Measurements from ENCODE around the gene ARL14EPL.

ARL14EPL gene

GRCh38 chr5:116088062-116088461, 55.8 kb downstream of the ARL14EPL start:
- no peak overlapping the region for H2AFZ ChIP-seq (ENCODE audit: low read length)
- H3K9me3 ChIP-seq (ENCODE audit: insufficient read depth, low read depth, low read length), result no peaks in the 10 kb centered on the region
- peaks cover 8% of the 10 kb centered on the region; the same call in 1 of the 2 replicates for H3K36me3 ChIP-seq (ENCODE audit: insufficient read depth, low read length)
- H3K79me2 ChIP-seq (ENCODE audit: insufficient read depth, low read length), result peaks cover 29% of the 10 kb centered on the region
- no peaks in the 10 kb centered on the region for H3K9me2 ChIP-seq (replicated peaks; ENCODE audit: low read depth, low read length)
- H3K27me3 ChIP-seq (ENCODE audit: insufficient read depth, low read length, poor library complexity, severe bottlenecking), result no peaks in the 10 kb centered on the region
- H3K4me2 ChIP-seq (ENCODE audit: low read depth, low read length, poor library complexity, severe bottlenecking), result peak overlapping the region; percentile 44
- no peaks in the 10 kb centered on the region for H4K20me1 ChIP-seq (ENCODE audit: insufficient read depth, low read length, poor library complexity, severe bottlenecking)
- no peak overlapping the region for H3K4me3 ChIP-seq (ENCODE audit: low read length, poor library complexity, severe bottlenecking)
- peaks cover 24% of the 10 kb centered on the region for H3K4me1 ChIP-seq (ENCODE audit: insufficient read depth, low read length, poor library complexity, severe bottlenecking)
- TF ChIP-seq EZH2phosphoT487 (IDR thresholded peaks at IDR 0.05; ENCODE audit: borderline replicate concordance), result no peak
- TF ChIP-seq CTCF (conservative IDR thresholded peaks at IDR 0.05; ENCODE audit: low read length), result no peak
- H3F3A ChIP-seq (ENCODE audit: low read depth), result no peaks in the 10 kb centered on the region
- H3K9ac ChIP-seq (ENCODE audit: low read depth, low read length, poor library complexity, severe bottlenecking), result no peak overlapping the region

GRCh38 chr5:116090302-116090701, 58.0 kb downstream of the ARL14EPL start:
- Histone ChIP-seq H3K79me2 (ENCODE audit: insufficient read depth, low read length) (peaks cover 16% of the 10 kb centered on the region), H3K36me3 (ENCODE audit: insufficient read depth, low read length) (peaks cover 29% of the 10 kb centered on the region; the same call in 1 of the 2 replicates), H2AFZ (ENCODE audit: low read length) (no peak overlapping the region), H3K4me3 (ENCODE audit: low read length, poor library complexity, severe bottlenecking) (no peak overlapping the region), H3K4me2 (ENCODE audit: low read depth, low read length, poor library complexity, severe bottlenecking) (peak overlapping the region; percentile 8), H3F3A (ENCODE audit: low read depth) (no peaks in the 10 kb centered on the region), H3K9me2 (replicated peaks; ENCODE audit: low read depth, low read length) (no peaks in the 10 kb centered on the region), H3K9me3 (ENCODE audit: insufficient read depth, low read depth, low read length) (no peaks in the 10 kb centered on the region), H3K4me1 (ENCODE audit: insufficient read depth, low read length, poor library complexity, severe bottlenecking) (peaks cover 17% of the 10 kb centered on the region), H3K9ac (ENCODE audit: low read depth, low read length, poor library complexity, severe bottlenecking) (no peak overlapping the region), H4K20me1 (ENCODE audit: insufficient read depth, low read length, poor library complexity, severe bottlenecking) (no peaks in the 10 kb centered on the region), H3K27me3 (ENCODE audit: insufficient read depth, low read length, poor library complexity, severe bottlenecking) (no peaks in the 10 kb centered on the region)
- TF ChIP-seq EZH2phosphoT487 (IDR thresholded peaks at IDR 0.05; ENCODE audit: borderline replicate concordance) (no peak), CTCF (conservative IDR thresholded peaks at IDR 0.05; ENCODE audit: low read length) (no peak)

GRCh38 chr5:116091416-116091815, 59.1 kb downstream of the ARL14EPL start:
- Histone ChIP-seq H3K9ac (ENCODE audit: low read depth, low read length, poor library complexity, severe bottlenecking) (no peak overlapping the region), H3K36me3 (ENCODE audit: insufficient read depth, low read length) (peaks cover 29% of the 10 kb centered on the region; the same call in 1 of the 2 replicates), H3K4me2 (ENCODE audit: low read depth, low read length, poor library complexity, severe bottlenecking) (no peak overlapping the region), H3K9me2 (replicated peaks; ENCODE audit: low read depth, low read length) (no peaks in the 10 kb centered on the region), H4K20me1 (ENCODE audit: insufficient read depth, low read length, poor library complexity, severe bottlenecking) (no peaks in the 10 kb centered on the region), H3K79me2 (ENCODE audit: insufficient read depth, low read length) (peaks cover 7% of the 10 kb centered on the region), H2AFZ (ENCODE audit: low read length) (no peak overlapping the region), H3K4me1 (ENCODE audit: insufficient read depth, low read length, poor library complexity, severe bottlenecking) (peaks cover 13% of the 10 kb centered on the region), H3K27me3 (ENCODE audit: insufficient read depth, low read length, poor library complexity, severe bottlenecking) (no peaks in the 10 kb centered on the region), H3K4me3 (ENCODE audit: low read length, poor library complexity, severe bottlenecking) (no peak overlapping the region), H3K9me3 (ENCODE audit: insufficient read depth, low read depth, low read length) (no peaks in the 10 kb centered on the region), H3F3A (ENCODE audit: low read depth) (no peaks in the 10 kb centered on the region)
- TF ChIP-seq EZH2phosphoT487 (IDR thresholded peaks at IDR 0.05; ENCODE audit: borderline replicate concordance), result no peak
- TF ChIP-seq CTCF (conservative IDR thresholded peaks at IDR 0.05; ENCODE audit: low read length), result no peak

Measured in Loucy (cell line).